Ectodermal cell (in vitro differentiated cells): ENCODE measurements around the gene ABCB8.

Experiments
- H3K27ac ChIP-seq: 2 replicates; pipeline ENCODE4 v1.7.0; 2013; ENCODE audit warnings: mild to moderate bottlenecking, low read depth, low read length; ENCODE audit not compliant: insufficient read depth, poor library complexity, severe bottlenecking
- H3K27me3 ChIP-seq: 2 replicates; pipeline ENCODE4 v1.7.0; 2013; ENCODE audit warnings: mild to moderate bottlenecking, low read length; ENCODE audit not compliant: insufficient read depth, control insufficient read depth, poor library complexity, severe bottlenecking
- H3K36me3 ChIP-seq: one replicate; pipeline ENCODE4 v1.7.0; 2013; ENCODE audit warnings: low read length; ENCODE audit not compliant: control insufficient read depth, insufficient read depth
- H3K4me1 ChIP-seq: one replicate; pipeline ENCODE4 v1.7.0; 2013; ENCODE audit warnings: low read length; ENCODE audit not compliant: control insufficient read depth, insufficient read depth
- H3K4me3 ChIP-seq: 2 replicates; pipeline ENCODE4 v1.7.0; 2013; ENCODE audit warnings: low read depth, low read length, control low read depth; ENCODE audit not compliant: insufficient read depth
- H3K9me3 ChIP-seq: 2 replicates; pipeline ENCODE4 v1.7.0; 2013; ENCODE audit warnings: mild to moderate bottlenecking, low read length, moderate library complexity; ENCODE audit not compliant: control insufficient read depth
- WGBS, 2 experiments: methylation state at CpG; one replicate each; pipeline ENCODE4 v1.1.7; 2013; ENCODE audit warnings: missing lambda C conversion rate in 2 of 2; 5-methylcytosine and 5-hydroxymethylcytosine counted together

The ABCB8 gene

DNA sequence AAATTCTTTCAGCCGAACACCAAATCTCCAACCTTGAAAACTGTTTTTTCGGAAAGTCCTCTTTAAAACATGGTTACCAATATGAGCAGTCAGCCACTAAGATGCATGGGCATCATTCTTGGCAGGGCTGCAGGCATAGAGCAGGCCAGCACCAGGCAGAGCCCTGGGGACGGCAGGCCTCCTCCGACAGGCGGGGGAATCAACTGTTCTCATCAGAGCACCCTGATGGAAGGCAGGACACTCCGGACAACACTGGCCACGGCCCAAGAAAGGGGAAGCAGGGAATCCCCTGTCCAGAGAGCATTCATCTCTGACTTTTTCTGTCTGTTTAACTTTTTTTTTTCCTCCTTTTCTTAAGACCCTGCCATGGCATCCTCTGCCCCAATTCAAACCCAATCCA, 38.8 kb upstream of the ABCB8 start:
- Histone ChIP-seq H3K36me3 (no peaks in the 10 kb centered on the region), H3K9me3 (peaks cover 2% of the 10 kb centered on the region), H3K27me3 (no peaks in the 10 kb centered on the region), H3K4me3 (no peak overlapping the region), H3K27ac (no peak overlapping the region), H3K4me1 (peaks cover 14% of the 10 kb centered on the region)
- 92 to 93% methylated on average over 7 of the region's 7 CpGs for WGBS, 2 experiments

DNA sequence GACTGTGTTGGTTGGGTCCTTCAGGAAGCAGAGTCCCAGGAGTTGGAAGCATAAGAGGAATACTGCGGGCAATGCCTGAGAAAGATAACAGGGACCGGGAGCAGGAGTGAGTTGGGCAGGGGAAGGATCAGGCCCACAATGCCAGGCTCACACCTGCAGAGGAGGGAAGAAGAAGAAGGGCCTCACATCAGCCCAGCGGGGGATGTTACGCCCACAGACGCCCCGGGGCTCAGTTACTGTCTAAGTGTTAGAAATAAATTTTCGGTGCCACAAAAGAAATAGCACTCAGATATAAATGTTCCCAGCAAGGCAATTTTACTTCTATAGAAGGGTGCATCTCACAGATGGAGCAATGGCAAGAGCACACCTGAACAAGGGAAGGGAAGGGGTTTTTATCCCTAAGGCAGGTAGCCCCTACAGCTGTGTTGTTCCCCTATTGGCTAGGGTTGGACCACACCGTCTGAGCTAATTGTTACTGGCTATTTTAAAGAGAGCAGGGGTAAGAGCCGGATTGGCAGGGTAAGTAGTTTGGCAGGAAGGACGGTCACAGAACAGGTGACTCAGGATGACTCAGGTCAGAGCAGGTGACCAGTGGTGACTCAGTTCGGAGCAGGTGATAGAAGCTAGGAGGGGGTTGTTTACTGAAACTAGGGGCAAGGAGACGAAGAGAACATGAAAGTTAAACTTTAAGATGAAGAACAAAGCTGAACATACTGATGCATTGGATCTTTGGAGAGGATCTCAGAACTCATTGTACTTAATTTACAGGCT, 37.6 kb upstream of the ABCB8 start, which contains the start of gene NOS3:
Gene NOS3 (plus strand): TSS at position 602 of the 771 bp plus-strand sequence. CDS start 2,787 bp downstream, outside the sequence.
- Histone ChIP-seq H3K27ac (no peak within 1 kb of the TSS), H3K4me3 (no peak within 1 kb of the TSS), H3K27me3 (no peaks in the 10 kb centered on the region), H3K9me3 (peaks cover 2% of the 10 kb centered on the region), H3K36me3 (no peaks in the 10 kb centered on the region), H3K4me1 (peaks cover 22% of the 10 kb centered on the region)
- WGBS, 2 experiments = 92 to 95% methylated on average over 12 of the region's 12 CpGs

DNA sequence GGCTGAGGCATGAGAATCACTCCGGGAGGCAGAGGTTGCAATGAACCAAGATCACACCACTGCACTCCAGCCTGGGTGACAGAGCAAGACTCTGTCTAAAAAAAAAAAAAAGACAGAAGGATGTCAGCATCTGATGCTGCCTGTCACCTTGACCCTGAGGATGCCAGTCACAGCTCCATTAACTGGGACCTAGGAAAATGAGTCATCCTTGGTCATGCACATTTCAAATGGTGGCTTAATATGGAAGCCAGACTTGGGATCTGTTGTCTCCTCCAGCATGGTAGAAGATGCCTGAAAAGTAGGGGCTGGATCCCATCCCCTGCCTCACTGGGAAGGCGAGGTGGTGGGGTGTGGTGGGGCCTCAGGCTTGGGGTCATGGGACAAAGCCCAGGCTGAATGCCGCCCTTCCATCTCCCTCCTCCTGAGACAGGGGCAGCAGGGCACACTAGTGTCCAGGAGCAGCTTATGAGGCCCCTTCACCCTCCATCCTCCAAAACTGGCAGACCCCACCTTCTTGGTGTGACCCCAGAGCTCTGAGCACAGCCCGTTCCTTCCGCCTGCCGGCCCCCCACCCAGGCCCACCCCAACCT, 36.1 kb upstream of the ABCB8 start:
- Histone ChIP-seq H3K4me3 (no peak overlapping the region), H3K9me3 (peaks cover 2% of the 10 kb centered on the region), H3K36me3 (no peaks in the 10 kb centered on the region), H3K27me3 (no peaks in the 10 kb centered on the region), H3K4me1 (peaks cover 25% of the 10 kb centered on the region), H3K27ac (no peak overlapping the region)
- 87 to 92% methylated on average over 6 of the region's 6 CpGs for WGBS, 2 experiments

DNA sequence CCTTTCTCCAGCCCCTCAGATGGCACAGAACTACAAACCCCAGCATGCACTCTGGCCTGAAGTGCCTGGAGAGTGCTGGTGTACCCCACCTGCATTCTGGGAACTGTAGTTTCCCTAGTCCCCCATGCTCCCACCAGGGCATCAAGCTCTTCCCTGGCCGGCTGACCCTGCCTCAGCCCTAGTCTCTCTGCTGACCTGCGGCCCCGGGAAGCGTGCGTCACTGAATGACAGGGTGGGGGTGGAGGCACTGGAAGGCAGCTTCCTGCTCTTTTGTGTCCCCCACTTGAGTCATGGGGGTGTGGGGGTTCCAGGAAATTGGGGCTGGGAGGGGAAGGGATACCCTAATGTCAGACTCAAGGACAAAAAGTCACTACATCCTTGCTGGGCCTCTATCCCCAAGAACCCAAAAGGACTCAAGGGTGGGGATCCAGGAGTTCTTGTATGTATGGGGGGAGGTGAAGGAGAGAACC, 35.4 kb upstream of the ABCB8 start:
- Histone ChIP-seq H3K9me3 (peaks cover 2% of the 10 kb centered on the region), H3K36me3 (no peaks in the 10 kb centered on the region), H3K4me3 (no peak overlapping the region), H3K4me1 (peaks cover 29% of the 10 kb centered on the region), H3K27ac (no peak overlapping the region), H3K27me3 (no peaks in the 10 kb centered on the region)
- 13 to 14% methylated on average over 5 of the region's 5 CpGs for WGBS, 2 experiments

DNA sequence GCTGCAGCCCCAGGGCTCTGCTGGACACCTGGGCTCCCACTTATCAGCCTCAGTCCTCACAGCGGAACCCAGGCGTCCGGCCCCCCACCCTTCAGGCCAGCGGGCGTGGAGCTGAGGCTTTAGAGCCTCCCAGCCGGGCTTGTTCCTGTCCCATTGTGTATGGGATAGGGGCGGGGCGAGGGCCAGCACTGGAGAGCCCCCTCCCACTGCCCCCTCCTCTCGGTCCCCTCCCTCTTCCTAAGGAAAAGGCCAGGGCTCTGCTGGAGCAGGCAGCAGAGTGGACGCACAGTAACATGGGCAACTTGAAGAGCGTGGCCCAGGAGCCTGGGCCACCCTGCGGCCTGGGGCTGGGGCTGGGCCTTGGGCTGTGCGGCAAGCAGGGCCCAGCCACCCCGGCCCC, 34.7 kb upstream of the ABCB8 start:
- H3K36me3 ChIP-seq = no peaks in the 10 kb centered on the region
- WGBS, 2 experiments = 54 to 55% methylated on average over 14 of the region's 14 CpGs
- no peak overlapping the region for H3K4me3 ChIP-seq
- H3K9me3 ChIP-seq = peaks cover 2% of the 10 kb centered on the region
- peaks cover 29% of the 10 kb centered on the region for H3K4me1 ChIP-seq
- no peak overlapping the region for H3K27ac ChIP-seq
- H3K27me3 ChIP-seq = no peaks in the 10 kb centered on the region

DNA sequence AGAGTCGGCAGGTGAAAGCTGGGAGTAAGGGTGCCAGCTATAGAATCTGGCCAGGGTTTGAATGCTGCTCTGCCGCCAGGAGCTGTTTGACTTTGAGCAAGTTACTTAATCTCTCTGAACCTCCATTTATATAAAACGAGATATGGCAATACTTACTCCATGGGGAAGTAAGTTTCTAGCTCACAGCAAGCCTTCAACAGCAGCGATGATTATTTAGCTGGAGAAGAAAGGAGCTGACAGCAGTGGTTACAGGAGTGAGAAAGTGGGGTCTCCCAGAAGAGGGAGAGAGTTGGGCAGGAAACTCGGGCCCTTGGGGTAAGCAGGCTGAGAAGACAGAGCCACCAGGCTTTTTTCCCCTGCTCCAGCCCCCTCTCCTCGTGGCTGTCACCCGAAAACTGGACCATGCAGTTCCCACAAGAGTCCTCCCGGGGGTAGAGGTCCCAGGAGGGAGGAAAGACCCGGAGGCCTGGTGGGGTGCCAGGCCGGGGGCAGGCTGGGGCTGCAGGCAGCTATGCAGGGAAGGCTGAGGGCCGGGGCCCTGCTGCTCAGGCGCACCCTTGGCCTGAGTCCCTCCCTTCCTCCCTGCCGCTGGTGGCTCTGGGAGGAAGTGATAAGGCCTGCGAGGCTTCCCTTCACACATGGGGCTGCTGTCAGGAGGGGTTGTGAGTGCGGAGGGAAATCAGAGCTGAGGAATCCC, 34.0 kb upstream of the ABCB8 start:
- 79 to 81% methylated on average over 14 to 15 of the region's 15 CpGs for WGBS, 2 experiments
- Histone ChIP-seq H3K9me3 (peaks cover 2% of the 10 kb centered on the region), H3K4me1 (peaks cover 29% of the 10 kb centered on the region), H3K36me3 (no peaks in the 10 kb centered on the region), H3K4me3 (no peak overlapping the region), H3K27me3 (no peaks in the 10 kb centered on the region), H3K27ac (no peak overlapping the region)

DNA sequence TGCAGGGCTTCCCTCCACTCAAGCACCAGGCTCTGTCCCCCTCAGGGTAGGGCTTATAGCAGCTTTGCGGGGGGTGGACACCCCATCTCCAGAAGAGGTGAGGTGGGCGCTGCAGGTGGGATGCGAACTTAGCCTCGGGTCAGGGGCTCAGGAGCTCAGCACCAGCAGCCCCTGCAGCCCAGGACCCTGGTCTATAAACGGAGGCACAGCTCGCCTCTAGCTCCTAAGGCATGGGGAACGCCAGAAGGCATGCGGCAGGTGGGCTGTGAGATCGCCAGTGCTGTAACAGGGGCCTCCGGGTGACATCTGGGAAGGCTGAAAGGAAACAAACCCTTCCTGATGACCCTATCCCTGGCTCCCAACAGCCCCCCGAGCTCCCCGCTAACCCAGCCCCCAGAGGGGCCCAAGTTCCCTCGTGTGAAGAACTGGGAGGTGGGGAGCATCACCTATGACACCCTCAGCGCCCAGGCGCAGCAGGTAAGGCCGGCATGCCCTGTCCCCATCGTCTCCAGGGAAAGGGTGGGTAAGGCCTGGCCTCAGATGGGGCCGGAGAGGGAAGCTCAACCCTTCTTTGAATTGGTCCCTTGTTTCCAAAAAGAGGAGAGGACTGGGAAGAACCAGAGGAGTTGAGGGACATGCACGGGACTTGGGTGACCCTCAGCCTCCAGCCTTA, 33.3 kb upstream of the ABCB8 start:
- Histone ChIP-seq H3K27ac (no peak overlapping the region), H3K27me3 (no peaks in the 10 kb centered on the region), H3K36me3 (no peaks in the 10 kb centered on the region), H3K4me3 (no peak overlapping the region), H3K9me3 (peaks cover 1% of the 10 kb centered on the region), H3K4me1 (peaks cover 29% of the 10 kb centered on the region)
- WGBS, 2 experiments = 80 to 86% methylated on average over 19 of the region's 19 CpGs

DNA sequence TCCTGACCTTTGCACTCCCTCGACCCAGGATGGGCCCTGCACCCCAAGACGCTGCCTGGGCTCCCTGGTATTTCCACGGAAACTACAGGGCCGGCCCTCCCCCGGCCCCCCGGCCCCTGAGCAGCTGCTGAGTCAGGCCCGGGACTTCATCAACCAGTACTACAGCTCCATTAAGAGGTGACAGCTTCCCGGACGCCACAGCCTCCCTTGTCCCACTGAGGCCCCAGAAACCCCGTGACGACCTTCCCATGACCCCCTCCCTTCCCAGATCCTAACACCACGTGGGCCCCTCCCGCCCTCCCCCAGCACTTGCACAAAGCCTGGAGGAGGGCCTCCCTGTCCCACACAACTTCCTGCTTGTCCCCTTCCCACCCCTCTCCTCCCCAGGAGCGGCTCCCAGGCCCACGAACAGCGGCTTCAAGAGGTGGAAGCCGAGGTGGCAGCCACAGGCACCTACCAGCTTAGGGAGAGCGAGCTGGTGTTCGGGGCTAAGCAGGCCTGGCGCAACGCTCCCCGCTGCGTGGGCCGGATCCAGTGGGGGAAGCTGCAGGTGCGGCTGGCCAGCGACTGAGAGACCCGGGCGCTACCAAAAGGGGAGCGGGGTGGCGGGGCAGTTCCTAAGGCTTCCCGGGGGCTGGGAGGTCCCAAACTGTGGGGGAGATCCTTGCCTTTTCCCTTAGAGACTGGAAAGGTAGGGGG, 31.7 kb upstream of the ABCB8 start:
- no peak overlapping the region for H3K27ac ChIP-seq
- no peak overlapping the region for H3K4me3 ChIP-seq
- no peaks in the 10 kb centered on the region for H3K27me3 ChIP-seq
- peaks cover 29% of the 10 kb centered on the region for H3K4me1 ChIP-seq
- H3K9me3 ChIP-seq = no peaks in the 10 kb centered on the region
- 65 to 70% methylated on average over 30 of the region's 31 CpGs for whole genome bisulfite sequencing, 2 experiments
- no peaks in the 10 kb centered on the region for H3K36me3 ChIP-seq

DNA sequence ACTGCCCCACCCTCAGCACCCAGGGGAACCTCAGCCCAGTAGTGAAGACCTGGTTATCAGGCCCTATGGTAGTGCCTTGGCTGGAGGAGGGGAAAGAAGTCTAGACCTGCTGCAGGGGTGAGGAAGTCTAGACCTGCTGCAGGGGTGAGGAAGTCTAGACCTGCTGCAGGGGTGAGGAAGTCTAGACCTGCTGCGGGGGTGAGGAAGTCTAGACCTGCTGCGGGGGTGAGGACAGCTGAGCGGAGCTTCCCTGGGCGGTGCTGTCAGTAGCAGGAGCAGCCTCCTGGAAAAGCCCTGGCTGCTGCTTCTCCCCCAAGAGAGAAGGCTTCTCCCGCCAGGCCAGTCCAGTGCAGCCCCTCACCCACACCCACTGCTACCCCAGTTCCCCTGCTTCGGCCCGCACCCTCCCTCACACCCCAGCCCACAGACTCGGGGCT, 31.2 kb upstream of the ABCB8 start:
- Histone ChIP-seq H3K27me3 (no peaks in the 10 kb centered on the region), H3K4me3 (no peak overlapping the region), H3K4me1 (peaks cover 29% of the 10 kb centered on the region), H3K9me3 (no peaks in the 10 kb centered on the region), H3K36me3 (no peaks in the 10 kb centered on the region), H3K27ac (no peak overlapping the region)
- whole genome bisulfite sequencing, 2 experiments = 88 to 90% methylated on average over 8 of the region's 8 CpGs
